K562 (cell line): ENCODE measurements around the gene SIX1. TPM values are rescaled to one million over a fixed set of nuclear protein-coding genes. Genes with fewer than 3 reads are reported as not detected.

Source experiments
- ATAC-seq: fragments of 200-7000 bp; cut with Tn5 transposase; 3 replicates; pipeline ENCODE4 v1.9.1; 2020; ENCODE audit warnings: moderate library complexity
- BruUV-seq: library from RNA; stranded (reverse); fragments of 400-500 nt; replicated peaks from 2 replicates; lab custom pipeline; 2021; lab: Mats Ljungman, UMichigan
- CTCF ChIA-PET: fragments of 300-600 bp; formaldehyde crosslinking; extraction: SDS; loops from one replicate; lab custom pipeline; 2021; ENCODE audit warnings: low intra/inter-chr PET ratio; lab: Yijun Ruan, JAX
- POLR2A ChIA-PET: fragments of 300-600, 350-650 bp; sonication (Branson Sonifier 250); formaldehyde crosslinking; extraction: SDS; loops from one replicate; lab custom pipeline; 2021; ENCODE audit warnings: antibody characterized with exemption, inconsistent platforms; lab: Yijun Ruan, JAX
- DNase-seq, 4 experiments: peaks; one replicate each; pipeline versions ENCODE4 v3.0.0 to v3.0.0-alpha.2; 2011 to 2018; ENCODE audit warnings: low spot score in 3 of 4, mixed read lengths in 3 of 4; ENCODE audit errors: extremely low read depth in 1 of 4
- FAIRE-seq: peaks from 2 replicates; lab custom pipeline; 2011; peaks lifted over from hg19 to GRCh38; lab: Jason Lieb, UNC
- H2AFZ ChIP-seq: 2 replicates; pipeline ENCODE4 v1.6.0; 2011; ENCODE audit warnings: low read depth, low read length, control low read depth, inconsistent platforms
- H3K27ac ChIP-seq: fragments of 200-600 bp; 3 replicates; pipeline ENCODE4 v1.8.0; 2011; ENCODE audit warnings: low read depth, mild to moderate bottlenecking, control low read depth, inconsistent platforms, low read length, moderate library complexity, mixed read lengths; ENCODE audit errors: extremely low read depth
- H3K27me3 ChIP-seq, 2 experiments: fragments of 300-600 bp in 1 of 2; 2 replicates in 1 of 2; 3 replicates in 1 of 2; pipeline versions ENCODE4 v1.6.0 to v1.8.0; 2011; ENCODE audit warnings: inconsistent platforms in 2 of 2, low read length in 2 of 2, mild to moderate bottlenecking in 1 of 2, mixed read lengths in 1 of 2, moderate library complexity in 1 of 2; ENCODE audit not compliant: control insufficient read depth in 2 of 2, insufficient read depth in 2 of 2
- H3K36me3 ChIP-seq: fragments of 300-600 bp; 3 replicates; pipeline ENCODE4 v1.8.0; 2011; ENCODE audit warnings: mild to moderate bottlenecking, low read length, inconsistent platforms; ENCODE audit not compliant: control insufficient read depth, insufficient read depth
- H3K4me1 ChIP-seq, 2 experiments: fragments of 200-600 bp in 1 of 2; replicated peaks in 1 of 2; 2 replicates in 1 of 2; 3 replicates in 1 of 2; pipeline versions ENCODE4 v1.5.1 to v1.8.0; 2011; ENCODE audit warnings: inconsistent platforms in 2 of 2, low read length in 2 of 2, mild to moderate bottlenecking in 1 of 2, mixed read lengths in 1 of 2, moderate library complexity in 1 of 2; ENCODE audit not compliant: control insufficient read depth in 2 of 2, insufficient read depth in 2 of 2
- H3K4me2 ChIP-seq: 2 replicates; pipeline ENCODE4 v1.6.1; 2011; ENCODE audit warnings: low read length, control low read depth, inconsistent platforms, mixed read lengths; ENCODE audit not compliant: insufficient read depth
- H3K4me3 ChIP-seq: fragments of 200-600 bp; sonication (generic), shearing (Covaris generic); 2 replicates; pipeline ENCODE4 v1.5.1; 2016; ENCODE audit warnings: control low read depth, inconsistent platforms
- H3K79me2 ChIP-seq: fragments of 200-600 bp; 3 replicates; pipeline ENCODE4 v1.8.0; 2011; ENCODE audit warnings: low read length, inconsistent platforms; ENCODE audit not compliant: control insufficient read depth, insufficient read depth
- H3K9ac ChIP-seq, 2 experiments: 2 replicates each; pipeline versions ENCODE4 v1.6.0 to v1.6.1; 2011; ENCODE audit warnings: low read depth in 2 of 2, low read length in 2 of 2, control low read depth in 1 of 2, inconsistent platforms in 1 of 2, mild to moderate bottlenecking in 1 of 2, mixed read lengths in 1 of 2; ENCODE audit not compliant: insufficient read depth in 1 of 2
- H3K9me1 ChIP-seq: one replicate; pipeline ENCODE4 v1.6.0; 2011; ENCODE audit warnings: inconsistent platforms, mild to moderate bottlenecking, low read length, moderate library complexity; ENCODE audit not compliant: control insufficient read depth, insufficient read depth
- H3K9me3 ChIP-seq: replicated peaks from 2 replicates; pipeline ENCODE4 v1.5.1; 2011; ENCODE audit warnings: low read depth, low read length, inconsistent platforms; ENCODE audit not compliant: control insufficient read depth, insufficient read depth
- H4K20me1 ChIP-seq: replicated peaks from 2 replicates; pipeline ENCODE4 v1.6.1; 2011; ENCODE audit warnings: low read length, inconsistent platforms, mixed read lengths; ENCODE audit not compliant: control insufficient read depth, insufficient read depth
- BRD4 ChIP-seq: fragments of 200-600 bp; sonication (generic); IDR thresholded peaks from 2 replicates; pipeline ENCODE4 v1.6.1; 2017; ENCODE audit warnings: inconsistent platforms
- CBX5 ChIP-seq: IDR thresholded peaks from 2 replicates; pipeline ENCODE4 v1.6.1; 2014; ENCODE audit warnings: low read depth, borderline replicate concordance
- E2F4 ChIP-seq: sonication (generic); formaldehyde crosslinking; IDR thresholded peaks from 2 replicates; pipeline ENCODE4 v1.8.0; 2022; ENCODE audit warnings: mild to moderate bottlenecking, low read depth, missing genetic modification reagents
- GTF2F1 ChIP-seq: IDR thresholded peaks from 2 replicates; pipeline ENCODE4 v1.6.1; 2011; ENCODE audit warnings: low read depth, low read length, improper control_type of control experiment
- ILK ChIP-seq: fragments of 450-650 bp; IDR thresholded peaks from 2 replicates; pipeline ENCODE4 v1.6.1; 2016; ENCODE audit warnings: missing genetic modification characterization, low read depth, mild to moderate bottlenecking, missing compliant biosample characterization, moderate library complexity, borderline replicate concordance
- PHB2 ChIP-seq: fragments of 450-650 bp; IDR thresholded peaks from 2 replicates; pipeline ENCODE4 v1.6.1; 2017; ENCODE audit warnings: low read depth
- USF1 ChIP-seq: sonication (generic); formaldehyde crosslinking; IDR thresholded peaks from 2 replicates; pipeline ENCODE4 v1.9.0; 2022; ENCODE audit warnings: mild to moderate bottlenecking, missing genetic modification reagents
- ZBTB1 ChIP-seq: sonication (generic); formaldehyde crosslinking; IDR thresholded peaks from 2 replicates; pipeline ENCODE4 v1.8.1; 2023; ENCODE audit warnings: missing genetic modification reagents, low read depth, mild to moderate bottlenecking, borderline replicate concordance
- ZFP36 ChIP-seq: fragments of 150-350 bp; IDR thresholded peaks from 2 replicates; pipeline ENCODE4 v1.6.1; 2018; ENCODE audit warnings: low read length, low read depth; ENCODE audit not compliant: partially characterized antibody
- ZHX1 ChIP-seq: fragments of 150-350 bp; conservative IDR thresholded peaks from 2 replicates; pipeline ENCODE4 v1.6.1; 2014; ENCODE audit warnings: low read length
- ZNF282 ChIP-seq: sonication (generic); formaldehyde crosslinking; IDR thresholded peaks from 2 replicates; pipeline ENCODE4 v1.8.1; 2023; ENCODE audit warnings: missing genetic modification reagents
- ZNF551 ChIP-seq: fragments of 250-450 bp; sonication (Bioruptor Pico); IDR thresholded peaks from 2 replicates; pipeline ENCODE4 v1.5.0; 2021; ENCODE audit warnings: mild to moderate bottlenecking, moderate library complexity
- ZNF778 ChIP-seq: fragments of 450-650 bp; formaldehyde crosslinking; IDR thresholded peaks from 2 replicates; pipeline ENCODE4 v1.4.0; 2020; ENCODE audit warnings: mild to moderate bottlenecking, moderate library complexity
- in situ Hi-C: fragments of 300-500 bp; cut with MboI; formaldehyde crosslinking; loops from 4 replicates; pipeline ENCODE4 v1.15.0; 2018; ENCODE audit warnings: inconsistent platforms, mixed read lengths
- intact Hi-C: fragments of 100-400 bp; cut with micrococcal nuclease; formaldehyde crosslinking; loops from 2 replicates; pipeline ENCODE4 v1.14.2; 2022
- polyA plus RNA-seq, 8 experiments: library from polyadenylated mRNA; depleted of rRNA in 4 of 8; stranded (reverse) in 5 of 8; unstranded in 3 of 8; fragments of >200 nt; fragmentation: Nextera tagmentation in 2 of 8; fragmentation: Illumina TruSeq in 1 of 8; extraction: Ambion mirVana in 2 of 8; extraction: Trizol in 1 of 8; gene quantifications; 2 replicates each; pipeline versions ENCODE4 v1.2.1 to v1.2.3, GENCODE V29; 2011 to 2014; ENCODE audit warnings: inconsistent platforms in 1 of 8, missing spikeins in 1 of 8
- total RNA-seq, 7 experiments: library from RNA; depleted of rRNA in 6 of 7; stranded (reverse); fragments of >200 nt in 6 of 7; fragmentation: Illumina TruSeq in 2 of 7; extraction: Trizol in 2 of 7; gene quantifications; 2 replicates each; pipeline versions ENCODE4 v1.2.1 to v1.2.3, GENCODE V29; 2011 to 2021; ENCODE audit warnings: low replicate concordance in 1 of 7
- TF ChIP-seq, protein P1 (sequence below): fragments of 450-650 bp; conservative IDR thresholded peaks from 2 replicates; pipeline ENCODE4 v1.6.1; 2016; ENCODE audit warnings: missing genetic modification characterization, low read depth, mild to moderate bottlenecking, missing compliant biosample characterization, moderate library complexity
- TF ChIP-seq, protein P2 (sequence below): fragments of 450-650 bp; formaldehyde crosslinking; IDR thresholded peaks from 2 replicates; pipeline ENCODE4 v1.4.0; 2020; ENCODE audit warnings: mild to moderate bottlenecking, moderate library complexity

The SIX1 gene
- total and polyA plus RNA-seq, 9 of the 15 experiments (the other 6 are each of a cell fraction or from before 2014, with no cell fraction given), result 0.27 to 0.80 (median 0.45) TPM

DNA sequence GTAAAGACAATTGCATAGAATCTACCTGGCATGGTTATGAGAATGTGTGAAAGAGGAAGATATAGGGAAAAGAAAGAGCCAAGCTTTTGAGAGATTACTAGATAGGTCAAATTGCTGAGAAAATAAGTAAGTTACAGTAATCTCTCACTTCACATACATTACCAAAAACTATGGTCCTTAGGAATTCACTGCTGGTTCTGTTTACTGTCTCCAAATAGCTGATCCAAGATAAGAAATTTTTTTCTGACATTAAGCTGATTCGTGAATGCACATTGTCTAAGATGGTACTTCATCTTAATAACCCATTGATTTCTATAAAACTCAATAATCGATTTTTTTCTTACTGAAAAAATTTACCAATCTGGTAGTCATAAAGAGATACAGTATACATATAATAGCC is 17.4 kb downstream of the SIX1 start (continued):
- TF ChIP-seq, protein P1, sequence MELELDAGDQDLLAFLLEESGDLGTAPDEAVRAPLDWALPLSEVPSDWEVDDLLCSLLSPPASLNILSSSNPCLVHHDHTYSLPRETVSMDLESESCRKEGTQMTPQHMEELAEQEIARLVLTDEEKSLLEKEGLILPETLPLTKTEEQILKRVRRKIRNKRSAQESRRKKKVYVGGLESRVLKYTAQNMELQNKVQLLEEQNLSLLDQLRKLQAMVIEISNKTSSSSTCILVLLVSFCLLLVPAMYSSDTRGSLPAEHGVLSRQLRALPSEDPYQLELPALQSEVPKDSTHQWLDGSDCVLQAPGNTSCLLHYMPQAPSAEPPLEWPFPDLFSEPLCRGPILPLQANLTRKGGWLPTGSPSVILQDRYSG (tag), result no peak
- no peak for TF ChIP-seq E2F4 (CRISPR knock-in tag)
- TF ChIP-seq CBX5, result no peak

GRCh38 chr14:60630129-60630528 is 19.1 kb downstream of the SIX1 start:
- in situ Hi-C loops (no loop called here), intact Hi-C loops (no loop called here)
- TF ChIP-seq GTF2F1, result no peak
- TF ChIP-seq, protein P2, sequence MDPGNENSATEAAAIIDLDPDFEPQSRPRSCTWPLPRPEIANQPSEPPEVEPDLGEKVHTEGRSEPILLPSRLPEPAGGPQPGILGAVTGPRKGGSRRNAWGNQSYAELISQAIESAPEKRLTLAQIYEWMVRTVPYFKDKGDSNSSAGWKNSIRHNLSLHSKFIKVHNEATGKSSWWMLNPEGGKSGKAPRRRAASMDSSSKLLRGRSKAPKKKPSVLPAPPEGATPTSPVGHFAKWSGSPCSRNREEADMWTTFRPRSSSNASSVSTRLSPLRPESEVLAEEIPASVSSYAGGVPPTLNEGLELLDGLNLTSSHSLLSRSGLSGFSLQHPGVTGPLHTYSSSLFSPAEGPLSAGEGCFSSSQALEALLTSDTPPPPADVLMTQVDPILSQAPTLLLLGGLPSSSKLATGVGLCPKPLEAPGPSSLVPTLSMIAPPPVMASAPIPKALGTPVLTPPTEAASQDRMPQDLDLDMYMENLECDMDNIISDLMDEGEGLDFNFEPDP (CRISPR knock-in tag), result no peak
- TF ChIP-seq ZNF778, result no peak
- no peak for TF ChIP-seq PHB2
- no peak for TF ChIP-seq ZNF551 (CRISPR knock-in tag)
- TF ChIP-seq ZNF282 (CRISPR knock-in tag), result no peak
- TF ChIP-seq USF1 (CRISPR knock-in tag), result no peak
- no peak for TF ChIP-seq ZFP36
- TF ChIP-seq BRD4, result no peak
- no peak for TF ChIP-seq ILK (tag)
- TF ChIP-seq ZBTB1 (CRISPR knock-in tag), result no peak
- no peak for TF ChIP-seq ZHX1

More at GRCh38 chr14:60630129-60630528, 19.1 kb downstream of the SIX1 start:
- no peaks in the 10 kb centered on the region for H4K20me1 ChIP-seq
- ChIA-PET CTCF (no interaction called here), POLR2A (no interaction called here)
- ATAC-seq (no peak), FAIRE-seq (no peak), DNase-seq (no peak)
- BruUV-seq, result no TSS peak
- no peak overlapping the region for H3K4me3 ChIP-seq
- no peaks in the 10 kb centered on the region for H3K4me1 ChIP-seq
- no peak overlapping the region for H3K9ac ChIP-seq
- no peaks in the 10 kb centered on the region for H3K36me3 ChIP-seq
- H3K4me2 ChIP-seq, result no peak overlapping the region
- H3K27me3 ChIP-seq, result no peaks in the 10 kb centered on the region
- H2AFZ ChIP-seq, result no peak overlapping the region
- no peaks in the 10 kb centered on the region for H3K79me2 ChIP-seq
- no peaks in the 10 kb centered on the region for H3K9me3 ChIP-seq
- no peak overlapping the region for H3K27ac ChIP-seq
- no peaks in the 10 kb centered on the region for H3K9me1 ChIP-seq
